Activated T-helper 2 cell treated with anti-CD3 and anti-CD28 coated beads, Interferon-gamma antibody, Interleukin-2, Interleukin-4, amounts not matched to agents 10 μg/mL and 5 μg/mL and 100 μg/mL, durations not matched to agents 14 hours and 24 hours and 36 hours (primary cell): ENCODE measurements around the gene TAF11L8. TPM values are rescaled to one million over a fixed set of nuclear protein-coding genes. Genes with fewer than 3 reads are reported as not detected.
"Not testable (repeated sequence)": the region's sequence is repeated elsewhere in the genome, so short reads cannot be mapped to it uniquely, and the experiment has no call there.

ENCODE experiments used
- DNase-seq: peaks from one replicate; pipeline ENCODE4 v3.0.0; 2021; ENCODE audit warnings: low spot score
- H3K27ac Mint-ChIP-seq: one replicate; pipeline ENCODE4 v1.8.0; 2021; ENCODE audit warnings: mixed read lengths
- H3K27me3 Mint-ChIP-seq: one replicate; pipeline ENCODE4 v1.8.0; 2021; ENCODE audit warnings: low read depth, mixed read lengths
- H3K36me3 Mint-ChIP-seq: one replicate; pipeline ENCODE4 v1.8.0; 2021; ENCODE audit warnings: low read depth, mixed read lengths
- H3K4me1 Mint-ChIP-seq: one replicate; pipeline ENCODE4 v1.8.0; 2021; ENCODE audit warnings: low read depth, mixed read lengths
- H3K4me3 Mint-ChIP-seq: one replicate; pipeline ENCODE4 v1.8.0; 2021; ENCODE audit warnings: low read depth, mild to moderate bottlenecking, moderate library complexity, mixed read lengths
- H3K9me3 Mint-ChIP-seq: one replicate; pipeline ENCODE4 v1.8.0; 2021; ENCODE audit warnings: mixed read lengths
- intact Hi-C: fragments of 100-400 bp; cut with micrococcal nuclease; formaldehyde crosslinking; loops from one replicate; pipeline ENCODE4 v1.15.1; 2023
- total RNA-seq: library from RNA; stranded (reverse); gene quantifications from 2 replicates; pipeline ENCODE4 v1.2.3, GENCODE V29; 2022

TAF11L8 gene
- total RNA-seq = not detected in 2 replicates

DNA sequence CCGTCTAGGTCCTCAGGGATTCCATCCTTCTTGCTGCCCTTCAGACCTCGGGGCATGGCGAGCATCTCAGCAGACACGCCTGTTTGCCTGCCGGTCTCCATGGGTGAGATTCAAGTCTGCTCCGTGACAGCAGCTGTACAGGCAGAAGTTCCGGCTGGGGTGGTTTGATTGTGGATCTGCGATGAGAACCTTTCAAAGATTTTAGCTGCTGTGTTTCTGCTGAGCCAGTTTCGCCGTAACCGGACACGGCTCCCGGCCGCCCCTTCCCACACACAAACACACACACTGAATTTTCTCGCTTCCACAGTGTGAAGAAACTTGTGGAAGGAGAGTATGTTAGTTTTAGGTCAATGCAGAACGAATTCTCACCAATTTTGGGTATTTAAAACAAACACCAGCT, at the start of gene TAF11L8:
TSS of gene TAF11L8 (minus strand) at position 101 of the 400 bp plus-strand sequence.
- intact Hi-C loops, H3K27ac Mint-ChIP-seq, H3K27me3 Mint-ChIP-seq, H3K4me1 Mint-ChIP-seq, H3K36me3 Mint-ChIP-seq, H3K4me3 Mint-ChIP-seq, DNase-seq, H3K9me3 Mint-ChIP-seq: not testable (repeated sequence)

DNA sequence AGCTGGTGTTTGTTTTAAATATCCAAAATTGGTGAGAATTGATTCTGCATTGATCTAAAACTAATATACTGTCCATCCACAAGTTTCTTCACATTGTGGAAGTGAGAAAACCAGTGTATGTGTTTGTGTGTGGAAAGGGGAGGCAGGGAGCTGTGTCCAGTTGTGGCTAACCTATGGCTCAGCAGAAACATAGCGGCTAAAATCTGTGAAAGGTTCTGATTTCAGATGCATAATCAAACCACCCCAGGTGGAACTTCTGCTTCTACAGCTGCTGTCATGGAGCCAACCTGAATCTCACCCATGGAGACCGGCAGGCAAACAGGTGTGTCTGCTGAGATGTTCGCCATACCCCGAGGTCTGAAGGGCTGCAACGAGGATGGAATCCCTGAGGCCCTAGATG, 43.4 kb upstream of the TAF11L8 start, which contains the start of gene TAF11L14:
TSS of gene TAF11L14 (plus strand) at position 301 of the 400 bp plus-strand sequence.
- peaks cover 39% of the 10 kb centered on the region for H3K9me3 Mint-ChIP-seq
- intact Hi-C loops = no loop called here
- H3K36me3 Mint-ChIP-seq = no peaks in the 10 kb centered on the region
- no peaks in the 10 kb centered on the region for H3K27me3 Mint-ChIP-seq
- DNase-seq = no peak
- H3K27ac Mint-ChIP-seq = no peak within 1 kb of the TSS
- no peak within 1 kb of the TSS for H3K4me3 Mint-ChIP-seq
- H3K4me1 Mint-ChIP-seq = no peaks in the 10 kb centered on the region

DNA sequence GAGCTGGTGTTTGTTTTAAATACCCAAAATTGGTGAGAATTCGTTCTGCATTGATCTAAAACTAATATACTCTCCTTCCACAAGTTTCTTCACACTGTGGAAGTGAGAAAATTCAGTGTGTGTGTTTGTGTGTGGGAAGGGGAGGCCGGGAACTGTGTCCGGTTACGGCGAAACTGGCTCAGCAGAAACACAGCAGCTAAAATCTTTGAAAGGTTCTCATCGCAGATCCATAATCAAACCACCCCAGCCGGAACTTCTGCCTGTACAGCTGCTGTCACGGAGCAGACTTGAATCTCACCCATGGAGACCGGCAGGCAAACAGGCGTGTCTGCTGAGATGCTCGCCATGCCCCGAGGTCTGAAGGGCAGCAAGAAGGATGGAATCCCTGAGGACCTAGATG, 41.0 kb upstream of the TAF11L8 start, which contains the start of gene TAF11L13:
TSS of gene TAF11L13 (plus strand) at position 301 of the 400 bp plus-strand sequence.
- H3K4me1 Mint-ChIP-seq, H3K27me3 Mint-ChIP-seq, H3K36me3 Mint-ChIP-seq, intact Hi-C loops, DNase-seq, H3K27ac Mint-ChIP-seq, H3K4me3 Mint-ChIP-seq: not testable (repeated sequence)
- H3K9me3 Mint-ChIP-seq = peaks cover 33% of the 10 kb centered on the region

DNA sequence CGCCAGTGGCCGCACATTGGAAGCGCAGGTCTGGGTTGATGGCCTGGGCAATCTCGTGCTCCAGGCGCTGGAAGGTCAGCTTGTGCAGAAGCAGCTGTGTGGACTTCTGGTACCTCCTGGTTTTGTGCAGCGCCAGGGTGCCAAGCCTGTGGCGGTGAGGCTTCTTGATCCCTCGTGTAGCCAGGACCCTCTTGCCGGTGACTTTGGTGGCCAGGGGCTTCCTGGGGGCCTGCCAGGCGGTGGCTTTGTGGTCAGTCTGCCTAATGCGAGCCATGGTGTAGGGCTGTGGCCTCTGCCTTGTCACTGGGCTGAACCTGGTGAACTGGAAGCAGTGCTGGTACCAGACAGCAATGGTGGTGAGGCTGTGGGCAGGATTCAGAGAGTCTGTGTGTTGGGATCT, 34.9 kb upstream of the TAF11L8 start:
- intact Hi-C loops = no loop called here
- no peaks in the 10 kb centered on the region for H3K27me3 Mint-ChIP-seq

DNA sequence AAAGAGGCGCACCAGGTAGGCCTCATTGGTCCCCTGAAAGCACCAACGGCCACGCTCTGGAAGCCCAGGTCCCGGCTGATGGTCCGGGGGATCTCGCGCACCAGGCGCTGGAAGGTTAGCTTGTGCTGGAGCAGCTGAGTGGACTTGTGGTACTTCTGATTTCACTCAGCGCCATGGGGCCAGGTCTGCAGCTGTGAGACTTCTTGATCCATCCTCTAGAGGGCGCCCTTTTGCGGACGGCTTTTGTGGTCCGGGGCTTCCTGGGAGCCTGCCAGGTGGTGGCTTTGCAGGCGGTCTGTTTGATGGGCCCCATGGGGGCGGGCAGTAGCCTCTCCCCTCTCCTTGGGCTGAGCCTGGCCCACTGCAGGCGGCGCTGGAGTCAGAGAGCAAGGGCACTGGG, 29.9 kb upstream of the TAF11L8 start:
- intact Hi-C loops = no loop called here
- peaks cover 29% of the 10 kb centered on the region for H3K9me3 Mint-ChIP-seq
- H3K27ac Mint-ChIP-seq = no peak overlapping the region
- no peak overlapping the region for H3K4me3 Mint-ChIP-seq
- no peaks in the 10 kb centered on the region for H3K36me3 Mint-ChIP-seq
- DNase-seq = no peak
- H3K4me1 Mint-ChIP-seq = no peaks in the 10 kb centered on the region
- H3K27me3 Mint-ChIP-seq = no peaks in the 10 kb centered on the region

More for the DNA sequence above, 34.9 kb upstream of the TAF11L8 start:
- Mint-ChIP-seq H3K4me3 (no peak overlapping the region), H3K4me1 (no peaks in the 10 kb centered on the region), H3K9me3 (peaks cover 17% of the 10 kb centered on the region), H3K36me3 (no peaks in the 10 kb centered on the region), H3K27ac (no peak overlapping the region)
- no peak for DNase-seq

DNA sequence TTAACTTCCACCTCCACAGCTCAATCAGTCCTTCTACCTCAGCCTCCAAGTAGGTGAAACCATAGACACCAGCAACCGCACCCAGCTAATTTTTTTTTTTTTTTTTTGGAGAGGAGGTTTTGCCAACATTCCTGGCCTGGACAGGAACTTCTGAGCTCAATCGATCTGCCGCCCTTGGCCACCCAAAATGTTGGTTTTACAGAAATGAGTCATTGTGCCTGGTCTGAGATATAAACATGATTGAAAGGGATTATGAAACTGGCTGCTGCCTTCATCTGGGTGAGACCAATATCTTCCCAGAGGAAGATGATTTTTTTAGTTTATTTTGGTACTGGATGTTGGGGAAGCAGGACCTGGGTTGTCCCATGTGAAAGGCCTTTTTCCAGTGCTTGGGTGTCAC, 28.6 kb upstream of the TAF11L8 start:
- H3K9me3 Mint-ChIP-seq = peaks cover 29% of the 10 kb centered on the region
- H3K4me1 Mint-ChIP-seq = no peaks in the 10 kb centered on the region
- DNase-seq = no peak
- intact Hi-C loops = no loop called here
- H3K4me3 Mint-ChIP-seq = no peak overlapping the region
- H3K27ac Mint-ChIP-seq = no peak overlapping the region
- no peaks in the 10 kb centered on the region for H3K27me3 Mint-ChIP-seq
- no peaks in the 10 kb centered on the region for H3K36me3 Mint-ChIP-seq

DNA sequence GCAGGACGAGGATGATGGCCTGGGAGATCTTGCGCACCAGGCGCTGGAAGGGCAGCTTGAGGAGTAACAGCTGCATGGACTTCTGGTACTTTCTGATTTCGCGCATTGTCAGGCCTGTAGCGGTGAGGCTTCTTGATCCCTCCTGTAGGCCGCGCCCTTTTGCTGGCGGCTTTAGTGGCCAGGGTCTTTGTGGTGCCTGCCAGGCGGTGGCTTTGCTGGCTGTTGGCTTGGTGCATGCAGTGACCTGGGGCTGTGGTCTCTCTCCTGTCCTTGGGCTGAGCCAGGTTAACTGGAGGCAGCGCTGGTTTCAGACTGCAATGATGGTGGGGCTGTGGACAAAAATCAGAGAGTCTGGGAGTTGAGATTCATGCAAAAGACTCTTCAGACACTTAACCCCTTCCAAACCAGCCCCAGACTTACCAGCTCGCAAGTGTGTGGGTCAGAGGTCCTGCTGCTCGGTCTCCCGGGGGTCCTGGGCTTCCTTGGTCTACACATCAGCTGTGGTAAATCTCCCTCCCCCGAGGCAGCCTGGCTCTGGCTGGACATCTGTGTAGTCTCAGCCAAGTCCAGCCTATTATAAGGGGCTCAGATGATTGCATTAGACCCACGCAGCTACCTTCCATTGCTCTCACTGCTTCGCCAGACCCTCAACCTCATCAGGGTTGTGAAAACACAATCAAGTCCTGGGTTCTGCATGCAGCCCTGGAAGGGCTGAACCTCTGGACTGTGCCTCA, 24.3 kb upstream of the TAF11L8 start:
- Mint-ChIP-seq H3K4me3 (no peak overlapping the region), H3K9me3 (peaks cover 33% of the 10 kb centered on the region), H3K36me3 (no peaks in the 10 kb centered on the region), H3K27ac (no peak overlapping the region), H3K27me3 (no peaks in the 10 kb centered on the region), H3K4me1 (no peaks in the 10 kb centered on the region)
- intact Hi-C loops = no loop called here
- DNase-seq = no peak

DNA sequence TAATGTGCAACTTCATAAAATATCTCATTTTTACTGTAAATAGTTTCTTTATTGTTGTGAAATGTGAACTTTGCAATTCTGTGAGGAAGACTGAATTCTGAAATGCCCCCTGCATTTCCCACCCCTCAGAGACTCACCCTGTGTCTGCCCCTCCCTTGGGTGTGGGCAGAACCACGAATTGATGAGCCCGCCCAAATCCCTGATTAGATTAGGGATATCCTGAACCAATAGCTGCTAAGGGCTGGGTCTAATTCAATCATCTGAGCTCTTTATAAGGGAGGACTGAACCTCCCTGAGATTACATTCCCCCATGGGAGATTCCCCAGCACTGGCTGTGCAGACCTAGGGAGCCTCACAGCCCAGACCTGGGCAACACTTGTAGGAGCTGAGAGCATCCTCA, 19.3 kb upstream of the TAF11L8 start, which contains the start of gene TAF11L12:
TSS of gene TAF11L12 (plus strand) at position 301 of the 400 bp plus-strand sequence.
- H3K27ac Mint-ChIP-seq, H3K4me3 Mint-ChIP-seq, DNase-seq, H3K36me3 Mint-ChIP-seq, H3K4me1 Mint-ChIP-seq, intact Hi-C loops, H3K27me3 Mint-ChIP-seq: not testable (repeated sequence)
- H3K9me3 Mint-ChIP-seq = peaks cover 42% of the 10 kb centered on the region

DNA sequence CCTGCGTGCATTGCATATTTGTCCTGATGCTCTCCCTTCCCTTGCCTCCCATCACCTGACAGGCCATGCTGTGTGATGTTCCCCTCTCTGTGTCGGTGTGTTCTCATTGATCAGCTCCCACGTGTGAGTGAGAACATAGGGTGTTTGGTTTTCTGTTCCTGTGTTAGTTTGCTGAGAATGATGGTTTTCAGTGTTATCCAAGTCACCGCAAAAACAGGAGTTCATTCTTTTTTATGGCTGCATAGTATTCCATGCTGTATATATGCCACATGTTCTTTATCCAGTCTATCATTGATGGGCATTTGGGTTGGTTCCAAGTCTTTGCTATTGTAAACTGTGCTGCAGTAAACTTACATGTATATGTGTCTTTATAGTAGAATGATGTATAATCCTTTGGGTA, 16.7 kb upstream of the TAF11L8 start:
- DNase-seq, intact Hi-C loops, H3K27me3 Mint-ChIP-seq, H3K4me3 Mint-ChIP-seq, H3K36me3 Mint-ChIP-seq, H3K27ac Mint-ChIP-seq, H3K4me1 Mint-ChIP-seq: not testable (repeated sequence)
- H3K9me3 Mint-ChIP-seq = peaks cover 46% of the 10 kb centered on the region

DNA sequence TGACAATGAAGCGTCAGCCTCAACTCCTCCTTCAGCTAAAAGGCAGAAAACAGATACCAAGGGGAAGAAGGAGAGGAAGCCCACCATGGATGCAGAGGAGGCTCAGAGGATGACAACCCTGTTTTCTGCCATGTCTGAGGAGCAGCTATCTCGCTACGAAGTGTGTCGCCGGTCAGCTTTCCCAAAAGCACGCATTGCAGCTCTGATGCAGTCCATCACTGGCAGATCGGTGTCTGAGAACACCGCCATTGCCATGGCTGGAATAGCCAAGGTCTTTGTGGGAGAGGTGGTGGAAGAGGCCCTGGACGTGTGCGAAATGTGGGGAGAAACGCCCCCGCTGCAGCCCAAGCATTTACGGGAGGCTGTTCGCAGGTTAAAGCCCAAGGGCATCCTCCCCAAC, 14.2 kb upstream of the TAF11L8 start:
- H3K27ac Mint-ChIP-seq = no peak overlapping the region
- peaks cover 43% of the 10 kb centered on the region for H3K9me3 Mint-ChIP-seq
- H3K27me3 Mint-ChIP-seq = no peaks in the 10 kb centered on the region
- no peaks in the 10 kb centered on the region for H3K4me1 Mint-ChIP-seq
- intact Hi-C loops = no loop called here
- no peaks in the 10 kb centered on the region for H3K36me3 Mint-ChIP-seq
- no peak overlapping the region for H3K4me3 Mint-ChIP-seq
- DNase-seq = no peak

DNA sequence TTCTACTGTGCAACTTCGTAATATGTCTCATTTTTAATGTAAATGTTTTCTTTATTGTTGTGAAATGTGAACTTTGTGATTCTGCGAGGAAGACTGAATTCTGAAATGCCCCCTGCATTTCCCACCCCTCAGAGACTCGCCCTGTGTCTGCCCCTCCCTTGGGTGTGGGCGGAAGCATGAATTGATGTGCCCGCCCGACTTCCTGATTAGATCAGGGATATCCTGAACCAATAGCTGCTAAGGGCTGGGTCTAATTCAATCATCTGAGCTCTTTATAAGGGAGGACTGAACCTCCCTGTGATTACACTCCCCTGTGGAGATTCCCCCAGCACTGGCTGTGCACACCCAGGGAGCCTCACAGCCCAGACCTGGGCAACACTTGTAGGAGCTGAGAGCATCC, 13.1 kb upstream of the TAF11L8 start, which contains the start of gene TAF11L11:
TSS of gene TAF11L11 (plus strand) at position 304 of the 400 bp plus-strand sequence.
- H3K4me1 Mint-ChIP-seq, H3K27me3 Mint-ChIP-seq, H3K36me3 Mint-ChIP-seq, intact Hi-C loops, H3K27ac Mint-ChIP-seq, H3K4me3 Mint-ChIP-seq, DNase-seq: not testable (repeated sequence)
- H3K9me3 Mint-ChIP-seq = peaks cover 49% of the 10 kb centered on the region

DNA sequence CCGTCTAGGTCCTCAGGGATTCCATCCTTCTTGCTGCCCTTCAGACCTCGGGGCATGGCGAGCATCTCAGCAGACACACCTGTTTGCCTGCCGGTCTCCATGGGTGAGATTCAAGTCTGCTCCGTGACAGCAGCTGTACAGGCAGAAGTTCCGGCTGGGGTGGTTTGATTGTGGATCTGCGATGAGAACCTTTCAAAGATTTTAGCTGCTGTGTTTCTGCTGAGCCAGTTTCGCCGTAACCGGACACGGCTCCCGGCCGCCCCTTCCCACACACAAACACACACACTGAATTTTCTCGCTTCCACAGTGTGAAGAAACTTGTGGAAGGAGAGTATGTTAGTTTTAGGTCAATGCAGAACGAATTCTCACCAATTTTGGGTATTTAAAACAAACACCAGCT, 7.0 kb upstream of the TAF11L8 start, which contains the start of gene TAF11L10:
TSS of gene TAF11L10 (minus strand) at position 101 of the 400 bp plus-strand sequence.
- H3K4me3 Mint-ChIP-seq, intact Hi-C loops, H3K36me3 Mint-ChIP-seq, H3K27me3 Mint-ChIP-seq, DNase-seq, H3K27ac Mint-ChIP-seq, H3K4me1 Mint-ChIP-seq: not testable (repeated sequence)
- H3K9me3 Mint-ChIP-seq = peaks cover 18% of the 10 kb centered on the region

DNA sequence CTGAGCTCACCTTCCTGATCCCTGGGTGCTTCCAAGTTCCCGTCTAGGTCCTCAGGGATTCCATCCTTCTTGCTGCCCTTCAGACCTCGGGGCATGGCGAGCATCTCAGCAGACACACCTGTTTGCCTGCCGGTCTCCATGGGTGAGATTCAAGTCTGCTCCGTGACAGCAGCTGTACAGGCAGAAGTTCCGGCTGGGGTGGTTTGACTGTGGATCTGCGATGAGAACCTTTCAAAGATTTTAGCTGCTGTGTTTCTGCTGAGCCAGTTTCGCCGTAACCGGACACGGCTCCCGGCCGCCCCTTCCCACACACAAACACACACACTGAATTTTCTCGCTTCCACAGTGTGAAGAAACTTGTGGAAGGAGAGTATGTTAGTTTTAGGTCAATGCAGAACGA, 3.5 kb upstream of the TAF11L8 start, which contains the start of gene TAF11L9:
TSS of gene TAF11L9 (minus strand) at position 140 of the 400 bp plus-strand sequence.
- intact Hi-C loops, DNase-seq: not testable (repeated sequence)

More for the DNA sequence above, 3.5 kb upstream of the TAF11L8 start, which contains the start of gene TAF11L9:
- not testable (repeated sequence) for H3K27me3 Mint-ChIP-seq, H3K9me3 Mint-ChIP-seq, H3K27ac Mint-ChIP-seq, H3K36me3 Mint-ChIP-seq, H3K4me1 Mint-ChIP-seq, H3K4me3 Mint-ChIP-seq
